ENCODE measurements around the gene TAS2R3.

DNA sequence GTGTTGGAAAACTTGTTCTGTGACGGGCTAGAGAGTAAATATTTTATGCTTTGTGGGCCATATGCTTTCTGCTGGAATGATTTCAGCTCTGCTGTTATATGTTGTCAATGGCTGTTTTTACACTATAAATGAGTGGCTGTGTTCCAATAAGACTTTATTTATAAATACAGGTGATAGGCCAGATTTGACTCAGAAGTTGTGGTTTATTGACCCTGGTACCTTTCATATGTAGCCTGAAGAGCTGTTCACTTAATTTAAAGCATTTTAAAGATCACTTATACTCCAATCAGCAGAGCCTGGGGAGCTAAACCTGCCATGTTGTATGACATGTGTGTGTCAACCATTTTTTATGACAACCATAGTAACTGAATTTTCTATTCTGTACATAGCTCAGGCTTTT is 34.9 kb upstream of the TAS2R3 start:
- TF ChIP-seq, protein P1, sequence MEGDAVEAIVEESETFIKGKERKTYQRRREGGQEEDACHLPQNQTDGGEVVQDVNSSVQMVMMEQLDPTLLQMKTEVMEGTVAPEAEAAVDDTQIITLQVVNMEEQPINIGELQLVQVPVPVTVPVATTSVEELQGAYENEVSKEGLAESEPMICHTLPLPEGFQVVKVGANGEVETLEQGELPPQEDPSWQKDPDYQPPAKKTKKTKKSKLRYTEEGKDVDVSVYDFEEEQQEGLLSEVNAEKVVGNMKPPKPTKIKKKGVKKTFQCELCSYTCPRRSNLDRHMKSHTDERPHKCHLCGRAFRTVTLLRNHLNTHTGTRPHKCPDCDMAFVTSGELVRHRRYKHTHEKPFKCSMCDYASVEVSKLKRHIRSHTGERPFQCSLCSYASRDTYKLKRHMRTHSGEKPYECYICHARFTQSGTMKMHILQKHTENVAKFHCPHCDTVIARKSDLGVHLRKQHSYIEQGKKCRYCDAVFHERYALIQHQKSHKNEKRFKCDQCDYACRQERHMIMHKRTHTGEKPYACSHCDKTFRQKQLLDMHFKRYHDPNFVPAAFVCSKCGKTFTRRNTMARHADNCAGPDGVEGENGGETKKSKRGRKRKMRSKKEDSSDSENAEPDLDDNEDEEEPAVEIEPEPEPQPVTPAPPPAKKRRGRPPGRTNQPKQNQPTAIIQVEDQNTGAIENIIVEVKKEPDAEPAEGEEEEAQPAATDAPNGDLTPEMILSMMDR (IDR thresholded peaks at IDR 0.05), result no peak
- TF ChIP-seq SIN3A (IDR thresholded peaks at IDR 0.05; ENCODE audit: borderline replicate concordance, insufficient read depth, low read depth, low read length), result no peak
- TF ChIP-seq, protein P2, sequence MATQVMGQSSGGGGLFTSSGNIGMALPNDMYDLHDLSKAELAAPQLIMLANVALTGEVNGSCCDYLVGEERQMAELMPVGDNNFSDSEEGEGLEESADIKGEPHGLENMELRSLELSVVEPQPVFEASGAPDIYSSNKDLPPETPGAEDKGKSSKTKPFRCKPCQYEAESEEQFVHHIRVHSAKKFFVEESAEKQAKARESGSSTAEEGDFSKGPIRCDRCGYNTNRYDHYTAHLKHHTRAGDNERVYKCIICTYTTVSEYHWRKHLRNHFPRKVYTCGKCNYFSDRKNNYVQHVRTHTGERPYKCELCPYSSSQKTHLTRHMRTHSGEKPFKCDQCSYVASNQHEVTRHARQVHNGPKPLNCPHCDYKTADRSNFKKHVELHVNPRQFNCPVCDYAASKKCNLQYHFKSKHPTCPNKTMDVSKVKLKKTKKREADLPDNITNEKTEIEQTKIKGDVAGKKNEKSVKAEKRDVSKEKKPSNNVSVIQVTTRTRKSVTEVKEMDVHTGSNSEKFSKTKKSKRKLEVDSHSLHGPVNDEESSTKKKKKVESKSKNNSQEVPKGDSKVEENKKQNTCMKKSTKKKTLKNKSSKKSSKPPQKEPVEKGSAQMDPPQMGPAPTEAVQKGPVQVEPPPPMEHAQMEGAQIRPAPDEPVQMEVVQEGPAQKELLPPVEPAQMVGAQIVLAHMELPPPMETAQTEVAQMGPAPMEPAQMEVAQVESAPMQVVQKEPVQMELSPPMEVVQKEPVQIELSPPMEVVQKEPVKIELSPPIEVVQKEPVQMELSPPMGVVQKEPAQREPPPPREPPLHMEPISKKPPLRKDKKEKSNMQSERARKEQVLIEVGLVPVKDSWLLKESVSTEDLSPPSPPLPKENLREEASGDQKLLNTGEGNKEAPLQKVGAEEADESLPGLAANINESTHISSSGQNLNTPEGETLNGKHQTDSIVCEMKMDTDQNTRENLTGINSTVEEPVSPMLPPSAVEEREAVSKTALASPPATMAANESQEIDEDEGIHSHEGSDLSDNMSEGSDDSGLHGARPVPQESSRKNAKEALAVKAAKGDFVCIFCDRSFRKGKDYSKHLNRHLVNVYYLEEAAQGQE (IDR thresholded peaks at IDR 0.05; ENCODE audit: insufficient read depth in 1 of 2, low read depth in 2 of 2, low read length in 1 of 2), result no peak
- no peak for TF ChIP-seq POLR2AphosphoS5 (IDR thresholded peaks at IDR 0.05; ENCODE audit: low read depth, low read length)
- TF ChIP-seq TCF7L2 (IDR thresholded peaks at IDR 0.05; ENCODE audit: low read depth, low read length), result no peak

Measured in Panc1 (cell line).